Measurements from ENCODE around the gene LCE2C.
"Not testable (repeated sequence)": the region's sequence is repeated elsewhere in the genome, so short reads cannot be mapped to it uniquely, and the experiment has no call there.

Gene LCE2C, protein sequence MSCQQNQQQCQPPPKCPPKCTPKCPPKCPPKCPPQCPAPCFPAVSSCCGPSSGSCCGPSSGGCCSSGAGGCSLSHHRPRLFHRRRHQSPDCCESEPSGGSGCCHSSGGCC

DNA sequence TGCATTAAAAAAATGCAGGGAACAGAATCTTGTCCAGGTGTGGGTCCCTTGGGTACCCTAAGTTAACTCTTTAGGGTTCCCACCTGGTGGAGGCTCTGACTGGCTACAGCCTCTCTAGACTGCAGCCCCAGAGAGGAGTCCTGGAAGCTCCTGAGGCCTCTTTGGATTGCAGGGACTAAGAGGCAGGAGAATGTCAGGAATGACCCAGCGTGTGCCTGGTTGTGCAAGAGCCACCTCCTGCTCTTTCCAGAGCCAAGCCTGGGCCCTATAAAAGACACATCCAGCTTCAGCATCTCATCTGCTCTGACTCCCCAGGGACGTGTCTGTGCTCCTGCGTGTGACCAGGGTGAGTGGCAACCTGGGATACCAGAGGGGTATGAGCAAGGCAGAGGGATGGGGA lies at the start of gene LCE2C:
TSS of gene LCE2C (plus strand) at position 297 of the 400 bp plus-strand sequence. CDS start 737 bp downstream, outside the sequence.
- DNase-seq (ENCODE audit: low spot score) = not testable (repeated sequence)

- DNase-seq (ENCODE audit: low spot score) = no peak
Measured at GRCh38 chr1:152626744-152627143, 48.3 kb upstream of the LCE2C start.

GRCh38 chr1:152630596-152630995 lies 44.5 kb upstream of the LCE2C start:
- no peak for DNase-seq (ENCODE audit: low spot score)

DNA sequence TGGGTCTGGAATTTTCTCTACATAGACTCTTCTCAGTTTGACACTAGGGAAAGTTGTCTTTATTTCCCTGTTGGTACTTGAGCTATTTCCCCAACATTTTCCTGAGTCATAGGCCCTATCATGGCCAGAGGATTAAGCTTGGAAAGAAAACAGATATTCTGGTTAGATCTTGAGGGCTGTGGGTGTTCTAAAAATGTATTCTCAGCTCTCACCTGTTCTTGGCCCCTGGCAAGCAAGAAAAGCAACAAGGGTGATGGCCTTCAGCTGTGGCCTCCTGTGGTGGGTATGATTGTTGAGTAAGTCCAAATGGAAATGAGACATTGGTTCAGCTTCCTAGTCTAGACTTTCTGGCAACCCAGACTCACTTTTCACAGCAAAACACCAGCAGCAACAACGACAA lies 34.7 kb upstream of the LCE2C start:
- DNase-seq (ENCODE audit: low spot score) = no peak

DNA sequence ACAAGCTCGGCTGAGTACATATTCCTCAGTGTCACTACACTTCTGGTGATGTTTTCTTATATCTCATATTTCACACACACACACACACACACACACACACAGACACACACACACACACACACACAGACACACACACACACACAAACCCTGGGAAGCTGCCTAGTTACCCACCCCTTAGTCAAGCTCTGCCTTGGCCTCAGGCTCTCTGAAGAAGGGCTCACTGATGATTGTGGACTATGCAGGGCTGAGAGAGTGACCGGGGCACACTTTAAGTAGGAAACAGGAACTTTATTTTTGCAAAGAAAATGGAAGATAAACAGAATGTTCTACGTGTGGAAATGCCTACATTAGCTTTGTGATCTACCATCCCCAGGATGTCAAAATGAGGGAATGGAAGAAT lies 31.1 kb upstream of the LCE2C start:
- no peak for DNase-seq (ENCODE audit: low spot score)

- no peak for DNase-seq (ENCODE audit: low spot score)
Measured at GRCh38 chr1:152645146-152645545, 29.9 kb upstream of the LCE2C start.

DNA sequence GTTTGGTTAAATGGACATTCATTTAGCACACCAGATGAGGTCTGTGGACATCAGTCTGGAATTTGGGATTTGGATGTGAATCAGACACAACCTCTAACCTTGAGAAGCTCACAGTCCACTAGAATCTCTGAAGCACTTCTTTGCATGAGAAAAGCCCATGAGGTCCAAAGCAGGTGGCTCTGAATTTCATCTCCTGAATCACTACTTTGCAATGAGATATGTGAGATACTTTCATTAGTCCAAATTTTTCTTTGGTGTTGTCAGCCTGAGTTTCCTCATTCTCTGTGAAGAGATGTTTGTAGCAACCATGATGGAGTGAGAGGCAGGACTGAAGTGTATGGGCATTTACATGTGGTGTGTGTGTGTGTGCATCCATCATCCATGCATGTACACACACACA lies 28.4 kb upstream of the LCE2C start:
- no peak for DNase-seq (ENCODE audit: low spot score)

DNA sequence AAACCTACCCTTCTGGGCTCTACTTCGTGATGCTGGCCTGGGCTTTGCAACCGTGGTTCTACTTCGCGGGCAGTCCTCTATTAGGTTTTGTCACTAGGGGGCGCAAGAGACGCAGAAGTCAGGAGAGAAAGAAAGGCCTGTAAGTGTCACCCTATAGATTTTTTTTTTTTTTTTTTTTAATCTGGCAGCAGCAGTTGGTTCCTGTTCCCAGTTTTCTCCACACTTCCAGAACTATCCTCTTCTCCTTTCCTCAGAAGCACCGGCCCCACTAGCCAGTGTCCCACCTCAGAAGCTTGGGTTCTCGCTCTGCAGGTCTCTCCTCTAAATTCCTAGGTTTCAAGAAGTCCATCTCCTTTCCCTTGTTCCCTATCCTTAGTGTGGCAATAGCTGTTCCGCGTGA lies 21.0 kb upstream of the LCE2C start:
- DNase-seq (ENCODE audit: low spot score) = peak; percentile 48

DNA sequence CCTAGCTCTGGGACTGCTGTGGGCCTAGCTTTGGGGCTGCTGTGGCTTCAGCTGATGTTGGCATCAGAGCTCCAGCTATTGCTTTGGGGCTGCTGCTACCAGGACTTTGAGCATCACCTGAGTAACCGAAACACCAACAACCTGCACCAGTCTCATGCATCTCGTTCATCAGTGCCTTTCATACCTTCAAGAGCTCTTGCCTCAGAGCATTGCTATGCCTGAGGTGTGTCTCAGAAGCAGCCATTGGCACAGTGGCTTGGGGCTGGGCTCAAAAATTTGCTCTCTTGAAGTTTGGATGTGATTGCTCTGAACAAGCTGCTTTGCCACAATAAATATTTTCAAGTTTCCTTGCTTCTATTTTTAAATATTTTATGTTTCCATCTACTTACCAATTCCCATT lies 18.6 kb upstream of the LCE2C start:
- no peak for DNase-seq (ENCODE audit: low spot score)

DNA sequence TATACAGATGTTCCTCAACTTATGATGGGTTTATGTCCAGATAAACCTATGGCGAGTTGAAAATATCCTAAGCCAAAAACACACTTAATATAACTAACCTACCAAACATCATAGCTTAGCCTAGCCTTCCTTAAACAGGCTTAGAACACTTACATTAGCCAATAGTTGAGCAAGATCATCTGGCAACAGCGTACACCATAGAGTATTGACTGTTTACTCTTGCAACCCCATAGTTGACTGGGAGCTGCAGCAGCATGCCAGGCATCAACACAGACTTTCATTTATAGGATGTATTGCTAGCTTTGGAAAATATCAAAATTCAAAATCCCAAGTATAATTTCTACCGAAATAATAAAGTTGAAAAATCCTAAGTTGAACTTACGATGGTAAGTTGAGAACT lies 17.4 kb upstream of the LCE2C start:
- no peak for DNase-seq (ENCODE audit: low spot score)

DNA sequence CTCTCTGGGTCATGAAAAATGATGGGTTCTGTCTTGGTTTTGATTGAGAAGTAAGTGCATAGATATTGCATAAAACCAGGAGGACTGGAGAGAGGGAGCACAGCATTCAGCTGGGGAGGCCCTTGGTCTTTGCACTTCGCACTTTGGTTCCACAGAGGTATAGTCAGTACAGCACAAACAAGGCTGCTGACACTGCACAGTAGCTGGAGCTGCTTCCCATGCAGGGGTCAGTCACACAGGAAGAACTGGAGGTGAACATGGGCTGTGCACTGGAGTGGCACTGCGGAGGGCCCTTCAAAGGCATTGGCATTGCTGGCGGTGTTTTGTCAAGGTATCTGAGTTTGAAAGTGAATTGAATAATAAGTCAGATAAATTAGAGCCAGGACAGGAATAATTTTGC lies 16.4 kb upstream of the LCE2C start:
- no peak for DNase-seq (ENCODE audit: low spot score)

DNA sequence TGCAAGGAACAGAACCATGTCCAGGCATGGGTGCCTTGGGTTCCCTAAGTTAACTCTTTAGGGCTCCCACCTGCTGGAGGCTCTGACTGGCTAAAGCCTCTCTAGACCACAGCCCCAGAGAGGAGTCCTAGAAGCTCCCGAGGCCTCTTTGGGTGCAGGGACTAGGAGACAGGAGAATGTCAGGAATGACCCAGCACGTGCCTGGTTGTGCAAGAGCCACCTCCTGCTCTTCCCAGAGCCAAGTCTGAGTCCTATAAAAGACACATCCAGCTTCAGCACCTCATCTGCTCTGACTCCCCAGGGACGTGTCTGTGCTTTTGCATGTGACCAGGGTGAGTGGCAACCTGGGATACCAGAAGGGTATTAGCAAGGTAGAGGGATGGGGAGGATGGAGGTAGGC lies 12.0 kb upstream of the LCE2C start, which contains the start of gene LCE2D:
TSS of gene LCE2D (plus strand) at position 283 of the 400 bp plus-strand sequence. CDS start 726 bp downstream, outside the sequence.
- DNase-seq (ENCODE audit: low spot score) = no peak

DNA sequence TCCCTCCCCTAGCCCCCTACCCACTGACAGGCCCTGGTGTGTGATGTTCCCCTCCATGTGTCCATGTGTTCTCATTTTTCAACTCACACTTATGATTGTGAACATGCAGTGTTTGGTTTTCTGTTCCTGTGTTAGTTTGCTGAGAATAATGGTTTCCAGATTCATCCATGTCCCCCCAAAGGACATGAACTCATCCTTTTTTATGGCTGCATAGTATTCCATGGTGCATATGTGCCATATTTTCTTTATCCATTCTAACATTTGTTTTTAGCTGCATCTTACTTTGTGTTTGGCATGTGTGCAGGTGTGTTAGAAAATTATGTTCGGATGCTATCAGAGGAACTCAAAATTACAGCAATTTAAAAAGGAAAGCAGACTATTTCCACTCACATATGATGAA lies 8.9 kb upstream of the LCE2C start:
- not testable (repeated sequence) for DNase-seq (ENCODE audit: low spot score)

GRCh38 chr1:152667648-152668047 lies 7.4 kb upstream of the LCE2C start:
- no peak for DNase-seq (ENCODE audit: low spot score)

DNA sequence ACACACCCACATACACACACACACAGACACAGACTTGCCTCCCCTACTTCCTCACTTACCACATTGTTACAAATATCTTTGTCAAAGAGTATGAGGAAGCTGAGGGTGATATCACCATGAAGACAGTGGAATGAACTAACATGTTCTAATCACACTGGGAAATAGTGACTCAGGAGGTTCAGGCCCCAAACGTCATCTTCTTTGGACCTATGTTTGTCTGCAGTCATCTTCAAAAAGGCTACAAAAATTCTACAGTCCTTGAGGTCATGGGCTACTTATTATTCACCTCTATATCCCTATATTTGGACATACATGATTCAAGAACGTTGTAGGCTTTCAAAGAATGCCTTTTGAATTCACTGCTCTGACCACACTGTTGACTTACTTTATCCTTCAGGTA lies 2.1 kb upstream of the LCE2C start:
- DNase-seq (ENCODE audit: low spot score) = no peak

DNA sequence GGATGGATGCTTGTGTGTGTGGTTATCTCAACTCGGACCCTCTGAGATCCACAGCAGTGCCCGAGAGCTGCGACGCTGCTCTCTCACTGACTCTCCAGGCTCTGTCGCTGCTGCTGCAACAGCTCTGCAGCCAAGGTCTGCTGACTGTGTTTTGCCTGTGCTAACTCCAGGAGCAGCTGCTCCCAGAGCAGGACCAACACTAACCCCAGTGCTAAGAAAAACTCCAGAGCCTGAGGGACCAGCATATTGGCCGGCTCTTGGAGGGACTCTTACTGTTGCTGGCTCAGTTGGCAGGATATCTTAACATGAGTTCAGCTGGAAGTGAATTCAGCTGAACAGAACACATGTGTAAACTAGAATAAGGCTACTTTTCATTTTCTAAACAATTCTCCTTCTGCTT lies 4.4 kb downstream of the LCE2C start:
- DNase-seq (ENCODE audit: low spot score) = no peak

- no peak for DNase-seq (ENCODE audit: low spot score)
Measured at GRCh38 chr1:152681616-152682015, 6.5 kb downstream of the LCE2C start.

GRCh38 chr1:152683846-152684245 lies 8.8 kb downstream of the LCE2C start:
- no peak for DNase-seq (ENCODE audit: low spot score)

DNA sequence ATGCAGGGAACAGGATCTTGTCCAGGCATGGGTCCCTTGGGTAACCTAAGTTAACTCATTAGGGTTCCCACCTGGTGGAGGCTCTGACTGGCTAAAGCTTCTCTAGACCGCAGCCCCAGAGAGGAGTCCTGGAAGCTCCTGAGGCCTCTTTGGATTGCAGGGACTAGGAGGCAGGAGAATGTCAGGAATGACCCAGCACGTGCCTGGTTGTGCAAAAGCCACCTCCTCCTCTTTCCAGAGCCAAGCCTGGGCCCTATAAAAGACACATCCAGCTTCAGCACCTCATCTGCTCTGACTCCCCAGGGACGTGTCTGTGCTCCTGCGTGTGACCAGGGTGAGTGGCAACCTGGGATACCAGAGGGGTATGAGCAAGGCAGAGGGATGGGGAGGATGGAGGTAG lies 10.7 kb downstream of the LCE2C start, which contains the start of gene LCE2B:
TSS of gene LCE2B (plus strand) at position 301 of the 400 bp plus-strand sequence. CDS start 721 bp downstream, outside the sequence.
- not testable (repeated sequence) for DNase-seq (ENCODE audit: low spot score)

DNA sequence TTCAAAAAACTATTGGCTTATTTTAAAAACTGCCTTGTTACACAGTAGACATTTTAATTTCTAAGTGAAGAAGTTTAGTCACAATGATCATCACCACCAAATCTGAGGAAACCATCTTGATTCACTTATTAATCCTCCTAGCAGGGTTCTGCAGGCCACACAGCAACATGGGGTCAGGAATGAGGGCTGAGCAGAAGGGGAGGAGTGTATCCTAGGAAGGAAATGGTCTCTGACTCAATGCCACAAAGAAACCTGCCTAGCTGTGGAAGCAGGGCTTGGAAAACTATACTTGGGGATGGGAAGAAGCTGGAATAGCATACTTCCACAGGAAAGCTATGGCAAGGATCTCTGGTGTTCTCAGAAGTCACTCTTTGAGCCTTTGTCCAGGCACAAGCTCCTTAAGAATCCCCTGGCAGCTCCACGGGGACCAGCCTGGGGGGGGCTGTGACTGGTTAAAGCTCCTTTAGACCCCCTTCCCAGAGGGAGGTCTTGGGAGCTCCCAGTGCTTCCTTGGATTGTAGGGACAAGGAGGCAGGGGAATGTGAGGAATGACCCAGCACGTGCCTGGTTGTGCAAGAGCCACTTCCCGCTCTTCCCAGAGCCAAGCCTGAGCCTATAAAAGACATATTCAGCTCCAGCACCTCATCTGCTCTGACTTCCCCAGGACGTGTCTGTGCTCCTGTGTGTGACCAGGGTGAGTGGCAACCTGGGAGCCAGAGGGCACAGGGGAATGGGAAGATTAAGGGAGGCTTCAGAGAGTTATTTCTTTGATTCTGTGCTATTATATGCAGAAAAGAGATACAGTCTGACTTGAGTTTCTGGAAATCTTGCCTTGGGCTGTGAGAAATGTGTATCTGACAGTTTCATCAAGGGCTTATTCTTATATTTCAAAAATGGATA lies 22.9 kb downstream of the LCE2C start, which contains the start of gene LCE2A:
TSS of gene LCE2A (plus strand) at position 645 of the 900 bp plus-strand sequence. CDS start 557 bp downstream, outside the sequence.
- DNase-seq (ENCODE audit: low spot score) = no peak

DNA sequence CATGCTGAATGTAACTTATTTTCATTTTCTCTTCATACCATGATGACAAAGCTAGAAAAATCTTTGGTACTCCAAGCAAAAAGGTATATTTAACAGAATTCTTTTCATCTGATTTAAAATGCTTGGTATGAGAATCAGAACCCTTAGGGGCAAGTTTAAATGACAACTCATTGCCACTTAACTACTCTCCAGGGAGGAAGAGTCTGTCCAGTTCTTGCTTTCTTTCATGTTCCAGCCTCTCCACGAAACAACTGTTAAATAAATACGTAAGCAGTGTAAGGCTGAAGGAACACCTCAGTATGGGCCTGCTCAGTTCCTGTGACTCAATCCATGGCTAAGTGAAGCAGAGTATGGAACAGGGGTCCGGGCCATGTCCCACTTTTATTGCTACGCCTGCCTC lies 24.7 kb downstream of the LCE2C start:
- no peak for DNase-seq (ENCODE audit: low spot score)

- DNase-seq (ENCODE audit: low spot score) = no peak
Measured at GRCh38 chr1:152707860-152708259, 32.8 kb downstream of the LCE2C start, which contains the start of gene LCE4A. TSS of gene LCE4A (plus strand) at chr1:152708160. CDS start at chr1:152709076, 916 bp downstream.

GRCh38 chr1:152718238-152718637 lies 43.2 kb downstream of the LCE2C start:
- no peak for DNase-seq (ENCODE audit: low spot score)

Data from D341Med (cell line).